ENCODE measurements around the gene FKBP15.

- TF ChIP-seq CTCF (IDR thresholded peaks at IDR 0.05; ENCODE audit: control extremely low read depth in 1 of 3, insufficient read depth in 1 of 3, low read depth in 1 of 3, low read length in 3 of 3) (no peak), ASH2L (IDR thresholded peaks at IDR 0.05; ENCODE audit: low read length) (no peak), YY1 (IDR thresholded peaks at IDR 0.05; ENCODE audit: low read depth, low read length) (no peak), KDM1A (IDR thresholded peaks at IDR 0.05; ENCODE audit: borderline replicate concordance, low read length) (no peak), MAFK (IDR thresholded peaks at IDR 0.05; ENCODE audit: low read depth, low read length) (no peak), SRF (IDR thresholded peaks at IDR 0.05; ENCODE audit: low read depth, low read length) (no peak), RNF2 (IDR thresholded peaks at IDR 0.05; ENCODE audit: borderline replicate concordance, low read depth, low read length, missing control alignments, poor library complexity, severe bottlenecking) (no peak), RFX5 (IDR thresholded peaks at IDR 0.05; ENCODE audit: borderline replicate concordance, low read depth, low read length) (no peak), EZH2 (IDR thresholded peaks at IDR 0.05; ENCODE audit: low read depth, low read length, severe bottlenecking) (no peak), EP300 (IDR thresholded peaks at IDR 0.05; ENCODE audit: borderline replicate concordance in 1 of 2, low read depth in 2 of 2, low read length in 2 of 2) (no peak), POLR2A (IDR thresholded peaks at IDR 0.05; ENCODE audit: control extremely low read depth in 1 of 2, low read depth in 2 of 2, low read length in 2 of 2) (no peak)
Observed at GRCh38 chr9:113238859-113239232, 17.8 kb upstream of the FKBP15 start.

Data from H1 (cell line).